Activated naive CD4-positive, alpha-beta T cell (primary cell): ENCODE measurements around the gene MUL1.
"Not testable (repeated sequence)": the region's sequence is repeated elsewhere in the genome, so short reads cannot be mapped to it uniquely, and the experiment has no call there.

ENCODE experiments used
- DNase-seq, 4 experiments: peaks; one replicate each; lab custom pipeline; 2025; lab: John Stamatoyannopoulos, UW

The MUL1 gene

GRCh38 chr1:20511518-20512428, 3.8 kb upstream of the MUL1 start:
- DNase-seq, result no peak

- DNase-seq, result no peak
Measured at GRCh38 chr1:20508411-20508771, 440 bp upstream of the MUL1 start.

GRCh38 chr1:20507248-20507563, 745 bp downstream of the MUL1 start:
- no peak for DNase-seq

GRCh38 chr1:20505488-20505887, 2.5 kb downstream of the MUL1 start:
- DNase-seq, result no peak

GRCh38 chr1:20500716-20501115, 7.2 kb downstream of the MUL1 start:
- no peak for DNase-seq

GRCh38 chr1:20499718-20500117, 8.2 kb downstream of the MUL1 start:
- DNase-seq, result no peak

- no peak for DNase-seq
Measured at GRCh38 chr1:20499105-20499504, 8.8 kb downstream of the MUL1 start.

GRCh38 chr1:20498116-20498515, 9.8 kb downstream of the MUL1 start:
- DNase-seq, result no peak

- no peak for DNase-seq
Measured at GRCh38 chr1:20497506-20497905, 10.4 kb downstream of the MUL1 start.

- not testable (repeated sequence) for DNase-seq
Measured at GRCh38 chr1:20496725-20497383, 11.1 kb downstream of the MUL1 start.

- no peak for DNase-seq
Measured at GRCh38 chr1:20496241-20496661, 11.7 kb downstream of the MUL1 start.

- DNase-seq, result no peak
Measured at GRCh38 chr1:20495661-20496060, 12.3 kb downstream of the MUL1 start.

GRCh38 chr1:20494609-20495311, 13.2 kb downstream of the MUL1 start:
- no peak for DNase-seq

- DNase-seq, result peak; percentile 60 to 84 (median 73)
Measured at GRCh38 chr1:20493839-20494608, 13.9 kb downstream of the MUL1 start.

GRCh38 chr1:20493309-20493708, 14.6 kb downstream of the MUL1 start:
- no peak for DNase-seq

GRCh38 chr1:20492751-20493150, 15.2 kb downstream of the MUL1 start:
- no peak for DNase-seq

GRCh38 chr1:20491866-20492265, 16.1 kb downstream of the MUL1 start:
- DNase-seq, result no peak

- no peak for DNase-seq
Measured at GRCh38 chr1:20491178-20491577, 16.8 kb downstream of the MUL1 start.

GRCh38 chr1:20487236-20487590, 20.7 kb downstream of the MUL1 start:
- no peak for DNase-seq

- no peak for DNase-seq
Measured at GRCh38 chr1:20486457-20487235, 21.3 kb downstream of the MUL1 start.
